Measurements from ENCODE around the gene ZNF474.

The ZNF474 gene

DNA sequence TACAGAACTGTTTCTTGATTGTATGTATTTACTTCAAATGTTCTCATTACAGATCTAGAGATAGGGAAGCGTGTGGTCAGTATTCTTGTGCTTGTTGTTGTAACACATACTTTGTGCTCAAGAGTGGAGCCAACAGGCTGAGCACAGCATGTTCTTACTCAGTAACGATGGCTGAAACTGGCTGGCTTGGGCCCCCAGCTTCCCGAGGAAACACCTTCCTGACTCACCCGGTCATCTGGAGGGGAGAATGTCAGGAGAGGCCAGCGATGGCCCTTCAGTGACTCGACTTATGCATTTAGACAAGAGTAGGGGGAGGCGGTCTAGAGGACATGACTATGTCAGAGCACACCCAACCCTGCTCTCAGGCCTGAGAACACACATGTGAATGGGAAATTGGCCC lies 25.6 kb downstream of the ZNF474 start:
- DNase-seq = no peak

DNA sequence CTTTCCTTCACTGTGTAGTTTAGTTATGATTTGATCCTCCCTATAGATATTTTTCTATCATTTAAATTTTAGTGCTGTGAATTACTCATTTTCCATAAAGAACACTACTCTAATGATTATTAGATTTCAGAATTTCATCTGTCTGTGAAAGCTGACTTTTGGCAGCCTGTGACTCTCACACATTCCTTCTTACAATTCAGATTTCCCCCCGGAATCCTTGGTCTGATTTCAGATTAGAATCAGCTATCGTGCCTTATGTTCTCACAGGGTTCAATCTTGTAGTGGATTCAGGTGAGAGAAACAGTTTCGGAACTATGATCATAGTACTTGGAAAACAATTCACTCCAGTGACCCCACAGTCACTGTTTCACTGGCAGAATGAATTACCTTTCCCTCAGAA lies 26.2 kb downstream of the ZNF474 start:
- no peak for DNase-seq

- no peak for DNase-seq
These were observed 27.5 kb downstream of the ZNF474 start for GRCh38 chr5:122156724-122157325.

DNA sequence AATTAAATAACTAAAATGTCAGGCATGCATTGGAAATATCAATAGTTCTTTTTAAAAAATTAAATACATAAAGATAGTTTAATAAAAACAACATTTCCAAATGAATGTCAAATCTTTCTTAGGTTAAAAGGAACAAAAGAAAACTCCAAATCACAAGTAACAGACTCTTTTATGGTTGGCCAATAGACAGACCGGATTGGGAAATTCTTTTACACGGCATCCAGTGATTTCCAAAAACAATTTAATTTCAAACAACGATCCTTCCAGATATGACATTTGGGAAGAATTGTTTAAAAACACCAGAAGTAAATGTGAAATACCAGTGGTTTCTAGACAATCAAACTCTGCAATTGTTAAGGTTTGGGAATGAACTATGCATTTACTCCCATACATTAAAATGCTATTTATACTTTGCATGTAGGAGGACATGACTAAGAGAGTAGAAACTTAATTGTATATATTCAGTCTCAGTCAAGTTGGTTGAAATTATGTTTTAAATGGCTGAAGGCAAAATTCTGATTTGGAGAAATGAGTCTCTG lies 32.8 kb downstream of the ZNF474 start:
- no peak for DNase-seq

GRCh38 chr5:122163121-122164069 lies 34.0 kb downstream of the ZNF474 start:
- no peak for DNase-seq

GRCh38 chr5:122164070-122164435 lies 34.7 kb downstream of the ZNF474 start:
- DNase-seq = no peak

- DNase-seq = no peak
These were observed 35.6 kb downstream of the ZNF474 start for GRCh38 chr5:122164831-122165558.

GRCh38 chr5:122165559-122166078 lies 36.3 kb downstream of the ZNF474 start:
- DNase-seq = no peak

DNA sequence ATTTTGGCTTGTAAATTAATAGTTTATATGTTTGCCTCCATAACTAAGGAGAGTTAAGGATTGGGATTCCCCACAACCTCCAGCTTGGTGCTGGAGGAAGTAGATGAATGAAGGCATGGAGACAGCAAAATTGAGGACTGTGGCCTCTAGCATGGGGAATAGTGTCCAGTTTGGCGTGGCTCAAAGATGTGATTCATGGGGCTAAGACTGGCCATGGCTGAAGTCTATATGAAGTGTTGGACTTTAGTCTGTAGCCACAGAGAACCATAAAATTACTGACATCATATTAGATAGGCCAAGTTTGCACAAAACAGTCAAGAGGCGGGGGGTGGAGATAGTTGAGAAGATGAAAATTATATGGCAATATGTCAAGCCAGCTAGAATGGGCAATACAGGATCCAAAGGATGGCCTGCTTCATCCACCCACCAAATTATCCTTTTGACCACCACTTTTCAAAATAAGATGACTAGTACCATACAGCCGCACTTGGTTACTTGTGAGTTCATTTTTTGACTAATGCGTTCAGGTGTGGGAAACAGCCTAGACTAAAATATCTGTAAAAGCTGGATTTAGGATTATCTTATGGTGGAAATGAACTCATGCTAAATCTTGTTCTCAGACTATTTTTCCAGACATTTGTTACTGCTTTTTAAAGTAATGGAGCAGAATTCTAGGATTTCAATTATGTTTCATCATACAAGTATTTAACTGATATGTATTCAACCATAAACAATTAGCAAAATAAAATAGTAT lies 40.2 kb downstream of the ZNF474 start:
- no peak for DNase-seq

- no peak for DNase-seq
These were observed 41.3 kb downstream of the ZNF474 start for GRCh38 chr5:122170620-122171019.

GRCh38 chr5:122172207-122172606 lies 42.9 kb downstream of the ZNF474 start:
- no peak for DNase-seq

DNA sequence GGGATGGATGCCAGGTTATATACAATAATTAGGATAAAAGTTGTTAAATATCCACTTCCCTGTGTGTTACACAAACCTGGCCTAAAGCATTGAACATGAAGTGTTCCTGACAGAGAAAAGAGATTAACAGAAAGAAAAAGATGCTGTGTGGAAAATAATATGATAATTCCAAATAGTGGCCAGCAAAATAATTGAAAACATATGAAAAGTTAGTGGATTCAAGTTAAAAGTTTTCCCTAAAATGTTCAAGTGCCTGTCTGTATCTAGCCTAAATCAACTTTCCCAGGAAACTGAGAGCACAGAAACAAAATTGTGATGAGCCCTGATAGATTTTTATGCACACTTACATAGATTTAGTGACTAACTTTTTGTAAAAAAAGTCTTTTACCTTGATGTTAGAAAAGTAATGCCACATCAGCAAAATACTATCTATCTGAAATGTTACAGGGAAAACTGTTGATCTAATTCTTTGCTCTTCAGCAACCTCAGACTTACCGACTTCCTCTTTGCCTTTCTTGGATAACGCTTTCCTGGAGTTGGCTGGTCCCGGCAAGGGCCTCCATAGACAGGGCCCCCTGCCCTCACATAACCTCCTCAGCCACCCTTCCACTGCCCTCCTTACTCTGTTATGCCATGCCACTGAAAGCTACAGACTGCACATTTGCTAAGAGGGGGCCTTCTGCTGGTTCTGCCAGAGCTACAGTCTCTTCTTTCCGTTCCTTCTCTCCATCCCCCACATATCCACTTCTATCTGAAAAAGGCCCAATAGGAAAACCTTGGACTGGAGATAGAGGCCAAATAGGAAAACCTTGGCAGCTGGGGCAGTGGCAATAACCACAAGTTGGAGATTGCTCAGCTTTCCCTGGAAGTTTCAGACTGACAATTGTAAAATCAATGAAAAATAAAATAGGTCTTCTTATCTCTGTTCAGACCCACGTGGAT lies 44.4 kb downstream of the ZNF474 start:
- no peak for DNase-seq

DNA sequence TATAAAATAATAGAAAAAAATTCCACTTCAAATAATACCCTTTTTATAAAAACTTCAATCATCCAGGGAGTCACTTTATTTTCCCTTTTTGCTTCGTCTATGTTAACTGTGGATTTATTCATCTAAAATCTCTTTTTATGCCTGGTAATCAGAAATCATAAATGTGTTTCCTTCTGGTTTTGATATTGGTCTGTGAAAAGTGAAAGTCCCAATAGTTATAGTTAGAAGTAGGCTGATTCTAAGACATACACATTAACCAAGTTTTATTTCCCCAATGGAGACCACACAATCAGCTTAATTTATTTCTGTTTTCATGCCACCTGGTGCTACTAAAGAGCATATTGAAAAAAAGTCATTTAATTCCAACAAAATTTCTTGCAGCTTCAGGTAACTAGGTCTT lies 45.7 kb downstream of the ZNF474 start:
- DNase-seq = no peak

DNA sequence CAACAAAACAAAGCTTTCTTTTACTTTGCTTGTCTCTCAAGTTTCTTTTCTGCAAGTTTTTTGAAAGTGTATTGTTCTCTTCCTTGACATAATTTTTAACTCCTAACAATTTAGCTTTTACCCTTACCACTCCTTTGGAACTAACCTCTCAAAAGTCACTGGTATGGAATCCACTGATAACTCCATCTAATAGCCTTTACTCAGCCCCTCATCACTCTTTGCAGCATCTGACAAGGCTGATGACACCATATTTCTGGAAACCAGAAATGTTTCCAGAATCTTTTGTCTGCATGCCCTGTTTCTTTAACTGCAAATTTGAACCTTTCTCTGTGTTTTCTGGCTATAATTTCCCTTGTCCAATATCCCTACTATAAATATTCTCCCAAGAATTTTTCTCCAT lies 46.5 kb downstream of the ZNF474 start:
- DNase-seq = no peak

GRCh38 chr5:122177161-122177560 lies 47.8 kb downstream of the ZNF474 start:
- DNase-seq = no peak

- DNase-seq = no peak
These were observed 50.4 kb downstream of the ZNF474 start for GRCh38 chr5:122179701-122180100.

GRCh38 chr5:122180146-122180712 lies 50.9 kb downstream of the ZNF474 start:
- no peak for DNase-seq

DNA sequence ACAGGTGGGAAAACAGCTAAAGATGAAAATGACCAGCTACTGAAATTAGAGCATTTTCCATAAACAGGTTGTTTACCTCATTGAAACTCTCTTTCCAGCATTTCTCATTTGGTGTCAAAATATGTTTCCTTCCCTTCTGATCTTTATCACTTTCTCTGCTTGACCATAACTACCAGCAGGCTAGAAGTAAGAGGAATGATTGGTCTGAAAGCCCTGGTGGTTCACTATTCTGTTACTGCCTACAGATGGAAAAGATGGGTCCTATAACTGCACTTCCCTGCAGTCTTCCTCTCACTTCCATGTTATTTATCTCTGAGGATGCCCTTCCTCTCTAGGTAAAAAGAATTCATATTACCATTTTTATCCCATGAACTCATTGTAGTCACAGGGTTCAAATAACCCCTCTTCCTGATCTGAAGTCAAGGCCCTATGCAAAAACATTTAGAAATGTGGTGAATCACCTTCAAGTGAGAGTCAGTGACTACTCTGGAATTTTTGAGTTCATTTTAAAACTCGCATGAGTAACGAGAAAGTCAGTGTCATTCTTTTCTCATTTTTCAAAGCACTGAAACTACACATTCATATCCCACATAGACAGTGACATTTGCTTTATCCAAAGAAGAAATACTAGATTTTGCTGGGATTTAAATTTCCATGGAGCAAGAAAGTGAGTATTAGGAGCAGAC lies 51.7 kb downstream of the ZNF474 start:
- no peak for DNase-seq

DNA sequence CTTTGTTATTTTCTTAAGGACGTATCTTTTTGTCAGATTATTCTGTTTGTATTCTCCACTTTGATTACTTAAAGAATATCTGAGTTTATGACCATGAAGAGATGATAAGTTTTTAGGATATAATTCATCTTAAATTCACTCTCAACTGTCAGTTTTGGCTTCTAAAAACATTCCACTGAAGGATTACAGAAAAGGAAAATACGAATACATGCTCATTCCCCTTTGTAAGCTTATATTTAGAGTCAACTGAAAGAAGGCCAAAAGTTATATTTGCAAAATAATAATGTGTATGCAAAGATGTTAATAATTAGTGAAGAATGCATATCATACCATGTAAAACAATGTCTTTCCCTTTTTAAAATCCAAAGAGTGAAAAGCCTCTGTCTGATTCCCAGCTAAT lies 52.5 kb downstream of the ZNF474 start:
- DNase-seq = no peak

DNA sequence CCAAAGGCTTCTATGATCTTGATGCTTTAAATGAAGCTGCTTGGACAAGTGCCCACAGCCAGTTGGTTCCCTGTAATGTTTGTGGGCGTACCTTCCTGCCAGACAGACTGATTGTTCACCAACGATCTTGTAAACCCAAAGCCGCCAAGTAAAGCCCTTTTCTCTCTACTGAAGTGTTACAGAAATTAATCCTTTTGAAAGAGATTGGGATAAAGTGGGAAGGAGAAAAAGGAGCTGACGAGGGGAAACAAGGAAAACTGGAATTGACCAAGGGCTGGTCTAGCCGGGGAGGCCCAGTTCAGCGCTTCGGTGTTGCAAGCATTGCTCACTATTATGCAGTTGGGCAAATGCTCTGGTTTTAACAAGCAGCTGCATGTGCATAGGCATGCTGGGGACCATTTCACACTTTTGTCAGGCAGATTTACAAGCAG lies 53.2 kb downstream of the ZNF474 start:
- DNase-seq = no peak
